ENCODE measurements around the gene IFFO2.
A peak's percentile ranks its signal among the peaks of the same experiment; 100 is the strongest.

Gene IFFO2

DNA sequence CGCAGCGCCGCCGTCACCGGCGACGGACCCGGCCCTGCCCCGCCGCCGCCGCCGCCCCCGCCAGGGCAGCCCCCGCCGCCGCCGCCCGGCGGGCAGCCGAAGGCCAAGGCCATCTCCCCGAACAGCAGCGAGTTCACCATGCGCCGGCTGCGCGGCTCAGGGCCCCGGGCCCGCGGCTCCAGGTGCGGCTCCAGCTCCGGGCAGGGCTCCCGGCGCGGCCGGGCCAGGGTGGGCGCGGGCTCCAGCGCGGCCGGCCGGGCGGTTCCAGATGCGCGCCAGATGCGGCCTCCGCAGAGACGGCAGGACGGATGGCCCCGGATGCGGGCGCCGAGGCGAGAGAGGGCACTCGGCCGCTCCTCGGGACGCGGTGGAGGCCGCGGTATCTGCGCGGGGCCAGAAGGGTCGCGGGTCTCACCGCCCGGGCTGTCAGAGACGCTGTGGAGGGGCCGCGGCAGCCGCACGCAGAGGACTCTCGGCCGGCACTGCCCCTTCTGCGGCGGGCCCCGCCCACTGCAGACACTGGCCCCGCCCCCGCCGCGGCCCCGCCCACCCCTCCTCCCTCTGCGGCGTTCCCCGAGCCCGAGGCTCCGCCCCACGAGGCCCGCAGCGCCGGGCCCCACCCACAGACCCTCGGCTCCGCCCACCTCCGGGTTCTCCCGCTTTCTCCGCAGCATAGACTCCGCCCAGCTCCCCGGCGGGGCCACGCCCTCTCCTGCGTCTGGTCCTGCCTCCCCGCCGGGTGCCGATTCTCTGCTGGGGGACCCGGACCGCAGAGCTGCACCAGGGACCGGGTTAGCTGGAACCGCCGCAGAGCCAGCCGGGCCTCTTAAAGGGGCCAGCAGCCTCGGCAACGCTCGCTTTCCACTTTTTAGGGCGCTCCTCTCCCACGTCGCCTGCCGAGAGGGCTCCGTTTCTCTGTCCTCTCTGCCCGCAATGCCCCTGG, at the start of gene IFFO2:
IFFO2 (minus strand) TSS at position 484 of the 943 bp plus-strand sequence; CDS start at position 140, 344 bp downstream.
- peak; percentile 99 for DNase-seq (ENCODE audit: low read depth in 2 of 2)

DNA sequence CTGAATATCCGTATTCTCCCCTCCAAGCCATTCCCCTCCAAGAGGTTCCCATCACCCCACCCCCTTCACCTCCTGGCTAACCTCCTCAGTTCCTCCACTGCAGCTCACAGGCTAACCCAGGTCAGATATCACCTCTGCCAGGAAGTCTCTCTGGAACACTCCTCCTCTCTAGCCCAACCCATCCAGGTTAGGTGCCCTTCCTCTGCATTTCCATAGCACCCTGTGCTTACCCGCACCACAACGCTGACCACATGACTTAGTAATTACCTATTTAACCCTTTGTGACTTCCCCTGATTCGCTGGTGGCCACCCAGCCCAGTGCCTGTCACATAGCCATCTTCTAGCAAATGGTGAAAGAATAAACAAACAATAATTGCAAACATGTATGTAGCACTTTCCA, 49.5 kb upstream of the IFFO2 start:
- no peak for DNase-seq (ENCODE audit: low read depth in 2 of 2)

DNA sequence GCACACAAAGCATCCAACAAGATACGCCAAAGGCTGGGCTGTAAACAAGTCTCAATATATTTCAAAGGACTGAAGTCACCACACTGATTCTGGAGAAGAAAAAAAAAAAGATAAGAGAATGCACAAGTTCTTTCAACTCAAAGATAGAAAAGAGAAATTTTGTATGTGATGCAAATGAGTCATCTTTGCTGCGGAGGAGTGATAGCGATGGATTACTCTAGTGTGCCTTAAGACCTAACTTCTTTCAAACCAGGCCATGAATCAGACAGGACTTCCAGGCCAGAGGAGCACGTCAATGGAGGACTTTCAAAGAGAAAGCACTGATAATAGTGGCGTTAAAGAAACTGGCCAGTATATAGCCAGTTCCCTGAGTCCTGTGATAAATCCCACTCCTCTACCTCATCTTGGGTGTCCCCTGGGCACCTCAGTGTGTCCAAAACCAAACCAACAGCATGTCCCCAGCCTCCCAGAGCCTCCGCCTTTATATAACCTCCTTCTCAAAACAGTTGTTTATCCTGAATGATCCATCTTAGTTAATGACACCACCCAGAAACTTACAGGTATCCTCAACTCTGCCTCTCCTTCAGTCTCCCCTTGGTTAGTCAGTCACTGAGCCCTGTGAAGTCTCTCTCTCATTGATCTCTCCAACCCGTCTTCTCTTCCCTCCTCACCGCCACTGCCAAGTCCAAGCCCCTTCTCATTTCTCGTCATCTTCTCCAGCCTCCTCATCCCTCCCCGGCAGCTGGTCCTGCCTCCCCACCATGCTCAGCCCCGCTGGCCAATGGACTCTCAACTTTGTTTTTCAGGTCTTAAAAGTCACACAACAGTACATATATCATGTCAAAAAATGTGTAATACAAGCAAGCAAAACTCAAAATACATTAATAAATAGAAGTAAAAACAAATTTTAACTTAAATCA, 47.2 kb upstream of the IFFO2 start:
- DNase-seq (ENCODE audit: low read depth in 2 of 2), result no peak

DNA sequence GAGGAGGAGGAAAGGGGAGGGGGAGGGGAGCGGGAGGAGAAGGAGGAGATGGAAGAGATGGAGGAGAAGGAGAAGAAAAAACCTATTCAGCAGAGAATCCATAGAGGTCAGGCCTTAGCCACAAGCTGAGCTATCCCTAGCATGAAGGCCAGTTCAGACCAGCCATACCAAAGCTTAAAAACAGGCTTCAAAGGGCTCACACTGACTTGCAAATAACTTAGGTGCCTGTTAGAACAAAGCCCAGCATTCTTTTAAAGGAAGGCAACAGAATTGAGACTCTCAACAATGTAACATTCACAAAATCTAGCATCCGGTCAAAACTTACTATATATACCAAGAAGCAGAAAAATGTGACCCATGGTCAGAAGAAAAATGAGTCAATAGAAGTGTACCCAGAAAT, 43.6 kb upstream of the IFFO2 start:
- no peak for DNase-seq (ENCODE audit: low read depth in 2 of 2)

DNA sequence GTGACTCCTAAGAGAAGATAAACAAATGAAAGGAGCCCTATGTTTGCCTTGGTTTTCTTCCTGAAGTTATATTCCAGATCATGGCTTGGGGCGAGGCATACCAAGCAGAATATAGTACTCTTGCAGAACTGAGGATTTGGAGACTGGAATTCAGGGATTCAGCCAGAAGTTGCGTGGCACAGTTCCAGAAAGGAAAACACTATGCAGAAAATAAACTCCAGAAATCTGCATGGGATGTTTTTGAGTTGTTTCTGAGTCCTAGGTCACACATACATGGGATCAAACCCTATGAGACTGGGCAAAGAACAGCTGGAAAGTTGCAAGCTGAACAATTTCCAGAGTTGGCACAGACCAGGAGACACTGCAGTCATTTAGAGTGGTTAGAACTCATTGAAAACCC, 42.9 kb upstream of the IFFO2 start:
- no peak for DNase-seq (ENCODE audit: low read depth in 2 of 2)

DNA sequence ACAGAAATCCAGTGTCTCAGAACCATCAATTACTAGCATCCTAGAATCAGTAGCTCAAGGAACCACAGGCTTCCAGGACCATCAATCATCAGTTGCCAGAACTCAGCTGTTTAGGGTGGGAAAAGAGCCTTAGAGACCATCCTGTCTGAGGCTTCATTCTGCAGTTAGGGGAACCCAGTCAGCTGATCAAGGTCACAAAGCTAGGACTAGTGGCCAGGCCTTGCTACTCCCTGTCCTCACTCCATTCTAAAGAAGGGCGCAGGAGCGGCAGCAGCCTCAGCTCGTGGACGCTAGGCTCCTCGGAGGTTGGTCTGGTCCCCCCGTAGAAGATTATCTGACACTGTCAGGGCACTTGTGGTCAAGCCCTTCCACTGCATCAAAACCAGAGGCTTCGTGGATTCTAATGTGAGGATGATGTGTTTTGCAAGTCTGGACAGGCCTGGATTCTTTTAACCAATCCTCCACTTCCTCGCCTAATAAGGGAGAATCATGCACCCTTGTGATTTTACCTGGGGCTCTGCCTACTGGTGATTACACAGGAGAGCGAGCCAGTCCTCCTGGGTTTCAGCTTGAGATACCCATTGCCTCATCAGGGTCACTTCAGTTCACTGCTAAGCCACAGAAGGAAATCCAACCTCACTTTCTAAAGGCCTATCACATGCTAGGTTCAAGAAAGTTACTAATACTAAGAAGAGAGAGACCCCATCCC, 41.7 kb upstream of the IFFO2 start:
- no peak for DNase-seq (ENCODE audit: low read depth in 2 of 2)

DNA sequence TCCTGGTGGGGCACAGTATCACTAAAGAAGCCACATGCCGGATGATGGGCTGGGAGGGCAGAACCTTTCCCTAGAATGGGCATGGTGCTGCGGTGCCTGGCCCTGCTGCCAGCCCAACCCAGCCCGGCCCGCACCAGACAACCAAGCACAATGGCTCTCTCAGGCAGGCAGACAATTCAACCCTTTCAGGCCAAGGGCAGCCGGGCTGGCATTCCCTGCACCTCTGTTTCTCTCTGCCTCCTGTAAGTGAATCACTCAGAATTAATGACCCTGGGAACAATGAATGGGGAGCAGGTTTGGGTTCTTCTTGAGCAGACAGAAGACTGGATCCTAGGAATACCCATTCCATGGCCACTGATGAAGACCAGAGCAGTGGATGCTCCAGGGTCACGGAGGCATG, 41.0 kb upstream of the IFFO2 start:
- no peak for DNase-seq (ENCODE audit: low read depth in 2 of 2)

DNA sequence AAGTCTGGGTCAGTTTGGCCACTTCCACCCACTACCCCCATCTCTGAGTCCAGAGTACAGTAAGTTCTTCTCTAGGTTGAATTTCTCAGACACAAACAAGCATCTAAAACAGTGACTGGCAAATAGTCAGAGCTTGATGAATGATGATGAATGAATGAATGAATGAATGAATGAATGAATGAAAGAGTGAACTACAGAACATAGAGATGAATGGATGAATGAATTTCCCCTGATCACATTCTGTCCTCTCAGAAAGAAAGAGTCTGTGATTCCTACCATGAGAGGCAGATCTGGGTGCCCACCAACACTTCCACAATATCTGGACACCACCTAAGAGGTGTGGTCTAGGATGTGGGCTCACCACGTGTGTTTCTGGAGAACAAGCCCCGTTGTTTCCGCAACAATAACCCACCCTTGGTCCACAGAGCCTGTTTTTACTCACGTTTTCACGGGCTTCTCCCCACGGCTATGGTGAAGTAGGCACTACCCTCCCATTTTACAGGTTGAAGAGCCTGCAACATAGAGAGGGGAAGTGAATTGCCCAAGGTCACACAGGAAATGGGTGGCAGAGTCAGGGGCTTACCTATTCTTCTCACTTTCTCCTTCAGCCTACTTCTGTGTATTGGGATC, 40.2 kb upstream of the IFFO2 start:
- DNase-seq (ENCODE audit: low read depth in 2 of 2), result no peak

DNA sequence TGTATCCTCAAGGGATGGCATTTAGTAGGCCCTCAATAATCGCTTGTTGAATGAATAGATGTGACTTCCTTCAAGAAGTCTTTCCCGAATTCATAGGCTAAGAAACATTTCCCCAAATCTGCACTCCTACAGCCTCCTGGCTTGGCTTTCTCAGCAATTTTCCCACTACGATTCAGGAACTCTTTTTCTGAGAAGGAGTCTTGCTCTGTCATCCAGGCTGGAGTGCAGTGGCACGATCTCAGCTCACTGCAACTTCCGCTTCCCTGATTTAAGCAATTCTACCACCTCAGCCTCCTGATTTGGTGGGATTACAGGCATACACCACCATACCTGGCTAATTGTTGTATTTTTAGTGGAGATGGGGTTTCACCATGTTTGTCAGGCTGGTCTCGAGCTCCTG, 37.9 kb upstream of the IFFO2 start:
- no peak for DNase-seq (ENCODE audit: low read depth in 2 of 2)

DNA sequence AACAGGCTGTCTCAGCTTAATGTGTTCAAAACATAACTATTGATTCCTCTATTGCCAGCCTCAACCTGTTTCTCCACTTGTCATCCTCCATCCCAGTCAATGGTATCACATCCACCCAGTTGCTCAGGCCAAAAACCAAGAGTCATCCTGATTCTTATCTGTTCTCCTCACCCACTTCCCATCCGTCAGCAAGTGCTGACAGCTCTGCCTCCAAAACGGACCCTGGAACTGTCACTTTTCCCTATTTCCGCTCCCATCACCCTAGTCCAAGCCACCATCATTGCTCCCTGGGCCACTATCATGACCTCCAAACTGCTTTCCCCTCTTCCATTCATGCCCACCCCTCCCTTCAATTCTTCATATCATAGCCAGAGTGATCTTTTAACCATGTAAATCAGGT, 36.2 kb upstream of the IFFO2 start:
- no peak for DNase-seq (ENCODE audit: low read depth in 2 of 2)

DNA sequence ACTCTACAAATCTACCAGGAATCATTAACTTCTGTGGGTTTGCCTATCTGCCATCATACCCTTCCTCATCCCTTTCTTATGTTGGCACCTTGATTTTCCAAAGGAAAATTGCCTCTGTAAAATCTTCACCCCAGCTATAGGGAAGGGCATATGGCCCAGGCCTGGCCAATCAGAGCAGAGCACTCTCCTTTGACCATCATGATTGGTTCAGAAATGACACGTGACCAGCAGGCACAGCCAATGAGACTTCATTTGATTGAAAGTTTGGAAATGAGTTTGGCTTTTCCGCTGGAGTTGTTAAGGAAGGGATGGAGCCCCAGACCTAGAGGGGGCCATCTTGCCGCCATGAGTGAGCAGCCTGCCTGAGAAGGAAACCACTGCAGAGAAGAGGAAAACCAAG, 35.1 kb upstream of the IFFO2 start:
- no peak for DNase-seq (ENCODE audit: low read depth in 2 of 2)

DNA sequence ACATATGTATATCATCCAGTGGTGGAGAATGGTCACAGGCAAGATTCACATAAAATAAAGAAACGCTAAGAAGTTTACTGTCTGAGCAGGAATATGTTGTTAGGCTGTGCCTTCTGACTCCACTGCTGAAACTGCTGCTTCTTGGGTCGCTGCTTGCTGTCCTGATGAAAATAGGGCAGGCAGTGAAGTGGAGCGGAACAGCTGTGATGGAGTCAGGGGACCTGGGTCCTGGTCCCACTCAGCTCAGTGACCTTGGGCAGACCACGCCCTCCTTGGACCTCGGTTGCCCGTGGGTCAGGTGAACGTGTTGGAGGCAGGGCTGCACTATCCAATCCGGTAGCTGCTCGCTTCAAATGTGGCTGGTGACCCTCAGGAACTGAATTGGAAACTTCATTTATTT, 33.4 kb upstream of the IFFO2 start:
- no peak for DNase-seq (ENCODE audit: low read depth in 2 of 2)

DNA sequence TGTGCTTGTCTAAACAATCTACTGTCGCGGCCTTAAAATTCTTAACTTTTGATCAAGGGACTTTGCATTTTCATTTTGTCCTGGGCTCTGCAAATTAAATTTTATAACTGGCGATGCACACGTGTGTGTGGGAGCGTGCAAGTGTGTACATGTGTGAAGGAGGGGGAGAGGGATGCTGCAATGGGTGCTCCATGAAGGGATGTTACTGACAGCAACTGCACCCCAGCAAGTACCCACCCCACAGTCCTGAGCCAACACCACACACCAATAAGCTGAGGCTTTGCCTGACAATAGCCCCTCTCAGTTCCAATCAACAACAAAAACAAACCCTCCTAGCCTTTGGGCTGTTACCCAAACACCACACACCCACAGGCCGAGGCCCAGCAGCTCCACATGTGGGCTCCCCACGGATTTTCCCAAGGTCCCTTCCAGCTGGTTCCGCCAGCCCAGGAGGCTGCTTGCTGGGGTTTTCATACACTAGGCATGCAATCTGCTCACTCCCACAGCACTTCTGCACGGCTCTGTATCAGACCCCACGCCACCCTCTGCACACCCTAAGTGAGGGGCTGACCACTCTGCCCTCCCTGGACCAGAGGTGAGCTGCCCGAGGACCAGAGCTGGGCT, 32.8 kb upstream of the IFFO2 start:
- no peak for DNase-seq (ENCODE audit: low read depth in 2 of 2)

DNA sequence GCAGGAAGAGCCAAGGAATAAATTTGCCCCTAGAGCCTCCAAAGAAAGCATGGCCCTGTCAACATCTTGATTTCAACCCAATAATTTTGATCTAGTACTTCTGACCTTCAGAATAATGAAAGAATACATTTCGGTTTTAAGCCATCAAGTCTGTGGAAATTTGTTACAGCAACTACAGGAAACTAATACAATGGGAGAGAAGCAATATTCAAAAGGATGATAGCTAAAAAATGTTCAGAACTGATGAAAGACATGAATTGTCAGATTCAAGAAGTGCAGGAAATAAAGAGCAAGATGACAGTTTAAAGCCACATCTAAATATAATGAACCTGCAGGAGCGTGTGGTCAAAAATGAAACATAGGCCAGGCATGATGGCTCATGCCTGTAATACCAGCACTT, 24.8 kb upstream of the IFFO2 start:
- no peak for DNase-seq (ENCODE audit: low read depth in 2 of 2)

DNA sequence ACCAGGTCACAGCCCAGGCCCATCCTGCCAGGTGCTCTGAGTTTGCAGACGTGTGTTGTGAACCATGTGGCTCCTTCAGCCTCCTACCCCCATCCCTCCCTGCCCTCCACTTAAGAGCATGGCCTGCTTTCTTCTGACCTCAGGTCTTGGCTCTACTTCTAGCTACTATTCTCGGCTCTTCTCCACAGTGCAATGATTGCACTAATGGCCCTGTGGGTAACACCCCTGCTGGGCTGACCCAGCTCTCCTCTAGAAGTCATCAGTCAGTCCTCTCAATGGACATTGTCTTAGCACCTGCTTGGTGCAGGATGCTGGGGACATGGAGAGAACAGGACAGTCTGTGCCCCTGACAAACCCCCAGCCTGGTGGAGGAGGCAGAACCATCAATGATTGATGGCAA, 22.2 kb upstream of the IFFO2 start:
- DNase-seq (ENCODE audit: low read depth in 2 of 2), result no peak

DNA sequence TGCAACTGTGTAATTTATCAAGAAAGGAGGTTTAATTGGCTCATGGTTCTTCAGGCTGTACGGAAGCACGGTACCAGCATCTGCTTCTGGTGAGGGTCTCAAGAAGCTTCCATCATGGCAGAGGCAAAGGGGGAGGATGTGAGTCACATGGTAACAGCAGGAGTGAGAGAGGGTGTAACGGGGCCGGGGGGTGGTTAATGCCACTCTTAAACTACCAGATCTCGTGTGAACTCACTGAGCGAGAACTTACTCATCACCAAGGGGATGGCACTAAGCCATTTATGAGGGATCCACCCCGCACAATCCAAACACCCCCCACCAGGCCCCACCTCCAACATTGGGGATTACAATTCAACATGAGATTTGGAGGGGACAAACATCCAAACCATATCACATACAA, 21.0 kb upstream of the IFFO2 start:
- DNase-seq (ENCODE audit: low read depth in 2 of 2), result no peak

DNA sequence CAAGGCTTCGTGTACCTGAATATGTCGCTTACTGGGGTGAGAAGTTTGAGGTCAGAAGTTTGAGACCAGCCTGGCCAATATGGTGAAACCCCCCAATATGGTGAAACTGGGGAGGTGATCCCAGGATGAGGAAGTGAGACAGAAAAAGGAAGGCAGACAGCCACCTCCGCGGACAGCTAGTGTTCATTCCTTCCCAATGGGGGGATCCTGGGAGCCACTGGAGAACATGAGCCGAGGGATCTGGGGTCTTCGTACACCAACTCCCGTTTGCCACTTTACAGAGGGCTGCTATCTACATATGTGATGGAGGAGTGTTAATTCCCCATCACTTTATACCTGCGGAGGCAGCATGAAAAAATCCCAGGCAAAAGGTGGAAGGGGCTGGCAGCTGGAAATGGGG, 19.6 kb upstream of the IFFO2 start:
- no peak for DNase-seq (ENCODE audit: low read depth in 2 of 2)

DNA sequence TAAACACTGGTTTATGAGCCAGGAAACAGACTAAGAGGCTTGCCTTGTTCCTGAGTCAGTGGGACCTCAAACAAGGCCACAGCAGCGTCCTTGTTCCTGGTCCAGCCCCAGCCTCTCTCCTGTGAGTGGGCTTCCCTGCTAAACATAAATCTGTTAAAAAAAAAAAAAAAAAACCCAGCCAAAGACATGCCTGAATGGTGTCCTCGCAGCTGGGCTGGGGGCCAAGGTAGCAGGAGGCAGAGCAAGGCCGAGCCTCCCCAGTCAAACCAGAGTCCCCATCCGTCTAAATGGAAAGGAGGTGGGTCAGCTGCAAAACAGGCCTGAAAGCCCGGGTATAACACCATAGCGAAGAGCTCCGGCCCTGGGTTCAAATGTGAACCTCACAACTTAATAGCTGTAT, 18.1 kb upstream of the IFFO2 start:
- no peak for DNase-seq (ENCODE audit: low read depth in 2 of 2)

DNA sequence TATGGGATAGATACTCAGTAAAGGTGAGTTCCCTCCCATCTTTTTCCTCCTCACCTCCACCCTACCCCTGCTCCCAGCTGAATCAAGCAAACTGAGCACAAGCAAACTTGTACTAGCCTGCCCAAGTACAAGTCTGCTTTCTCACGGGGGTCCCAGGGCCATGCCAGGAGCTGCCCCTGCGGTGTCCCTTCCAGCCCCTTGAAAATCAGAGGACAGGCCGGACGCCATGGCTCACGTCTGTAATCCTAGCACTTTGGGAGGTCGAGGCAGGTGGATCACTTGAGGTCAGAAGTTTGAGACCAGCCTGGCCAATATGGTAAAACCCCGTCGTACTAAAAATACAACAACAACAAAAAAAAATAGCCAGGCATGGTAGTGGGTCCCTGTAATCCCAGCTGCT, 17.5 kb upstream of the IFFO2 start:
- no peak for DNase-seq (ENCODE audit: low read depth in 2 of 2)

DNA sequence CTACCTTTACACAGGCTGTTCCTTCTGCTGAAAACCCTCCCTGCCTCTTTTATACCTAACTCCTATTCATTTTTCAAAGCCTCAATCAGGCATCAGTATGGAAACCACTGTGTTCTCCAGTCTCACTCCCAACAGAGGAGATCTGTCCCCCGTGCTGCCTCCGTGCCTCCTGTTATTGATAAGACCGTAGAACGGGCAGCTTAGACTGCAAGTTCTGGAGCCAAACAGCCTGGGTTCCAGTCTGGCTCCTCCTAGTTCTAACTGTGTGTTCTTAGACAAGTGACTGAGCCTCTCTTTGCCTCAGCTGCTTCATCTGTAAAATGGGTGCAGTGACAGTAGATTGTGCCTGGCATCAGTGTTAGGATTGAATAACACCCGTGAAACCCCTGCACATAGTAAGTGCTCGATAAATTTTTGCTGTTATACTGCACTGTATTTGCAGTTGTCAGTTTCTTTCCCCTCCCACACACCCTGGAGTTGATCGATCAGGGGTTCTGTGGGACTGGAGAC, 17.0 kb upstream of the IFFO2 start:
- DNase-seq (ENCODE audit: low read depth in 2 of 2), result no peak

DNA sequence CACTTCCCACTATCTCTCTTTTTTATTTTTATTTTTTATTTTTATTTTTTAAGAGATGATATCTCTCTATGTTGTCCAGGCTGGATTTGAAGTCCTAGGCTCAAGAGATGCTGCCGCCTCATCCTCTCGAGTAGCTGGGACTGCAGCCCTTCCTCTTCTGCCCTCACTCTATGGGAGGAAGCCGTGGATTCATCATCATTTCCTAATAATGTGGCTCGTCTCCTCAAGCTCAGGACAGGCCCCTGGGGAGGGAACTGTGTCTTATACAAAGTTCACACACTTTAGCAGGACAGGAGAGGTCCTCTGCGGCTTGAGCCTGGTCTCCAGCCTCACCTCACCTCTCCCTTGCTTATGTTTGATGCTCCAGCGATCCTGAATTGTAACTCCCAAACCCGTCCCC, 16.5 kb upstream of the IFFO2 start:
- DNase-seq (ENCODE audit: low read depth in 2 of 2), result no peak
